Measurements from ENCODE around the gene MTIF2. TPM values are rescaled to one million over a fixed set of nuclear protein-coding genes. Genes with fewer than 3 reads are reported as not detected.
A peak's percentile ranks its signal among the peaks of the same experiment; 100 is the strongest.

The MTIF2 gene
- total and polyA plus RNA-seq, 9 of the 15 experiments (the other 6 are each of a cell fraction or from before 2014, with no cell fraction given): 58.7 to 143 (median 105) TPM

- TF ChIP-seq GATA2 (CRISPR knock-in tag; IDR thresholded peaks at IDR 0.05): no peak
- no peak for TF ChIP-seq ZC3H11A (IDR thresholded peaks at IDR 0.05; ENCODE audit: low read depth, low read length)
- TF ChIP-seq ATF1 (CRISPR knock-in tag; IDR thresholded peaks at IDR 0.05): no peak
- no peak for TF ChIP-seq ATF1 (tag; IDR thresholded peaks at IDR 0.05)
- TF ChIP-seq DPF2 (IDR thresholded peaks at IDR 0.05): peak; percentile 35; the same call in 1 of the 2 replicates
- TF ChIP-seq, protein P1, sequence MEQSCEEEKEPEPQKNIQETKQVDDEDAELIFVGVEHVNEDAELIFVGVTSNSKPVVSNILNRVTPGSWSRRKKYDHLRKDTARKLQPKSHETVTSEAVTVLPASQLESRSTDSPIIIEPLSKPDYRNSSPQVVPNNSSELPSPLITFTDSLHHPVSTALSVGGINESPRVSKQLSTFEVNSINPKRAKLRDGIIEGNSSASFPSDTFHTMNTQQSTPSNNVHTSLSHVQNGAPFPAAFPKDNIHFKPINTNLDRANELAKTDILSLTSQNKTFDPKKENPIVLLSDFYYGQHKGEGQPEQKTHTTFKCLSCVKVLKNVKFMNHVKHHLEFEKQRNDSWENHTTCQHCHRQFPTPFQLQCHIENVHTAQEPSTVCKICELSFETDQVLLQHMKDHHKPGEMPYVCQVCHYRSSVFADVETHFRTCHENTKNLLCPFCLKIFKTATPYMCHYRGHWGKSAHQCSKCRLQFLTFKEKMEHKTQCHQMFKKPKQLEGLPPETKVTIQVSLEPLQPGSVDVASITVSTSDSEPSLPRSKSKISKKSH (CRISPR knock-in tag; IDR thresholded peaks at IDR 0.05): no peak
- TF ChIP-seq MYC (IDR thresholded peaks at IDR 0.05; ENCODE audit: low read depth, low read length): no peak
- no peak for TF ChIP-seq MYC (CRISPR knock-in tag; IDR thresholded peaks at IDR 0.05; ENCODE audit: borderline replicate concordance, low read depth)
- no peak for TF ChIP-seq ZNF79 (CRISPR knock-in tag; IDR thresholded peaks at IDR 0.05; ENCODE audit: low read depth)
- TF ChIP-seq HEY1 (CRISPR knock-in tag; IDR thresholded peaks at IDR 0.05; ENCODE audit: borderline replicate concordance): no peak
- no peak for TF ChIP-seq ZNF717 (CRISPR knock-in tag; IDR thresholded peaks at IDR 0.05)
- TF ChIP-seq NFRKB (IDR thresholded peaks at IDR 0.05; ENCODE audit: low read depth): no peak
- TF ChIP-seq SREBF1 (IDR thresholded peaks at IDR 0.05; ENCODE audit: borderline replicate concordance, low read depth, low read length): no peak
- TF ChIP-seq, protein P2, sequence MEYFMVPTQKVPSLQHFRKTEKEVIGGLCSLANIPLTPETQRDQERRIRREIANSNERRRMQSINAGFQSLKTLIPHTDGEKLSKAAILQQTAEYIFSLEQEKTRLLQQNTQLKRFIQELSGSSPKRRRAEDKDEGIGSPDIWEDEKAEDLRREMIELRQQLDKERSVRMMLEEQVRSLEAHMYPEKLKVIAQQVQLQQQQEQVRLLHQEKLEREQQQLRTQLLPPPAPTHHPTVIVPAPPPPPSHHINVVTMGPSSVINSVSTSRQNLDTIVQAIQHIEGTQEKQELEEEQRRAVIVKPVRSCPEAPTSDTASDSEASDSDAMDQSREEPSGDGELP (CRISPR knock-in tag; IDR thresholded peaks at IDR 0.05; ENCODE audit: borderline replicate concordance): peak; percentile 86
- TF ChIP-seq C11orf30 (IDR thresholded peaks at IDR 0.05; ENCODE audit: low read depth): no peak
- no peak for TF ChIP-seq ZFP1 (CRISPR knock-in tag; IDR thresholded peaks at IDR 0.05)
- TF ChIP-seq, protein P3, sequence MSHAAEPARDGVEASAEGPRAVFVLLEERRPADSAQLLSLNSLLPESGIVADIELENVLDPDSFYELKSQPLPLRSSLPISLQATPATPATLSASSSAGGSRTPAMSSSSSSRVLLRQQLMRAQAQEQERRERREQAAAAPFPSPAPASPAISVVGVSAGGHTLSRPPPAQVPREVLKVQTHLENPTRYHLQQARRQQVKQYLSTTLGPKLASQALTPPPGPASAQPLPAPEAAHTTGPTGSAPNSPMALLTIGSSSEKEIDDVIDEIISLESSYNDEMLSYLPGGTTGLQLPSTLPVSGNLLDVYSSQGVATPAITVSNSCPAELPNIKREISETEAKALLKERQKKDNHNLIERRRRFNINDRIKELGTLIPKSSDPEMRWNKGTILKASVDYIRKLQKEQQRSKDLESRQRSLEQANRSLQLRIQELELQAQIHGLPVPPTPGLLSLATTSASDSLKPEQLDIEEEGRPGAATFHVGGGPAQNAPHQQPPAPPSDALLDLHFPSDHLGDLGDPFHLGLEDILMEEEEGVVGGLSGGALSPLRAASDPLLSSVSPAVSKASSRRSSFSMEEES (CRISPR knock-in tag; IDR thresholded peaks at IDR 0.05): no peak
- no peak for TF ChIP-seq FOXM1 (IDR thresholded peaks at IDR 0.05; ENCODE audit: low read depth)
- TF ChIP-seq FOXM1 (CRISPR knock-in tag; IDR thresholded peaks at IDR 0.05; ENCODE audit: low read depth): no peak
- TF ChIP-seq, protein P4, sequence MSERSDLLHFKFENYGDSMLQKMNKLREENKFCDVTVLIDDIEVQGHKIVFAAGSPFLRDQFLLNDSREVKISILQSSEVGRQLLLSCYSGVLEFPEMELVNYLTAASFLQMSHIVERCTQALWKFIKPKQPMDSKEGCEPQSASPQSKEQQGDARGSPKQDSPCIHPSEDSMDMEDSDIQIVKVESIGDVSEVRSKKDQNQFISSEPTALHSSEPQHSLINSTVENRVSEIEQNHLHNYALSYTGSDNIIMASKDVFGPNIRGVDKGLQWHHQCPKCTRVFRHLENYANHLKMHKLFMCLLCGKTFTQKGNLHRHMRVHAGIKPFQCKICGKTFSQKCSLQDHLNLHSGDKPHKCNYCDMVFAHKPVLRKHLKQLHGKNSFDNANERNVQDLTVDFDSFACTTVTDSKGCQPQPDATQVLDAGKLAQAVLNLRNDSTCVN (CRISPR knock-in tag; IDR thresholded peaks at IDR 0.05): no peak
Measured at GRCh38 chr2:55223958-55224760, 44.9 kb downstream of the MTIF2 start (continued).
